Vagina (tissue), 2 donors: ENCODE measurements around the gene MAN1C1. TPM values are rescaled to one million over a fixed set of nuclear protein-coding genes. Genes with fewer than 3 reads are reported as not detected.

Experiments
- DNase-seq, 2 donors: peaks; one replicate each; pipeline ENCODE4 v3.0.0-alpha.2; 2017; ENCODE audit errors: extremely low spot score in 2 of 2
- H3K27ac ChIP-seq: fragments of 200-600 bp; sonication (generic); one replicate; pipeline ENCODE4 v1.5.1; 2019
- H3K27me3 ChIP-seq: fragments of 200-600 bp; sonication (generic); one replicate; pipeline ENCODE4 v1.5.1; 2019
- H3K36me3 ChIP-seq, 2 donors: fragments of 200-600 bp; sonication (generic); one replicate each; pipeline ENCODE4 v1.5.1; 2017 to 2019
- H3K4me1 ChIP-seq: fragments of 200-600 bp; sonication (generic); one replicate; pipeline ENCODE4 v1.5.1; 2019
- H3K4me3 ChIP-seq, 2 donors: fragments of 200-600 bp; sonication (generic); 1 replicate in 1 of 2; 2 replicates in 1 of 2; pipeline ENCODE4 v1.5.1; 2016 to 2019
- H3K9me3 ChIP-seq: fragments of 200-600 bp; sonication (generic); one replicate; pipeline ENCODE4 v1.5.1; 2019
- POLR2A ChIP-seq, 2 donors: fragments of 450-650 bp; IDR thresholded peaks; one replicate each; pipeline ENCODE4 v1.6.1; 2017; ENCODE audit warnings: antibody characterized with exemption in 2 of 2, mild to moderate bottlenecking in 2 of 2, moderate library complexity in 2 of 2
- POLR2AphosphoS5 ChIP-seq, 2 donors: sonication (generic); formaldehyde crosslinking; IDR thresholded peaks; one replicate each; pipeline ENCODE4 v1.9.0; 2017; ENCODE audit warnings: antibody characterized with exemption in 2 of 2, mild to moderate bottlenecking in 2 of 2, low read depth in 1 of 2; ENCODE audit not compliant: insufficient read depth in 1 of 2
- intact Hi-C: fragments of 100-400 bp; cut with DNase I; formaldehyde crosslinking; loops from one replicate; pipeline ENCODE4 v1.15.1; 2023
- total RNA-seq: library from RNA; depleted of rRNA; stranded (reverse); fragments of >200 nt; gene quantifications from one replicate; pipeline ENCODE4 v1.2.3, GENCODE V29; 2016
- TF ChIP-seq, protein P1 (sequence below), 3 experiments: fragments of 450-650 bp in 2 of 3; fragments of 200-600 bp in 1 of 3; sonication (generic) in 1 of 3; IDR thresholded peaks; one replicate each; pipeline ENCODE4 v1.5.1; 2017 to 2019; ENCODE audit warnings: antibody characterized with exemption in 3 of 3, mild to moderate bottlenecking in 2 of 3, moderate library complexity in 2 of 3

MAN1C1 gene
- total RNA-seq, 1 donor from 2014 or later, result 31.4 TPM

DNA sequence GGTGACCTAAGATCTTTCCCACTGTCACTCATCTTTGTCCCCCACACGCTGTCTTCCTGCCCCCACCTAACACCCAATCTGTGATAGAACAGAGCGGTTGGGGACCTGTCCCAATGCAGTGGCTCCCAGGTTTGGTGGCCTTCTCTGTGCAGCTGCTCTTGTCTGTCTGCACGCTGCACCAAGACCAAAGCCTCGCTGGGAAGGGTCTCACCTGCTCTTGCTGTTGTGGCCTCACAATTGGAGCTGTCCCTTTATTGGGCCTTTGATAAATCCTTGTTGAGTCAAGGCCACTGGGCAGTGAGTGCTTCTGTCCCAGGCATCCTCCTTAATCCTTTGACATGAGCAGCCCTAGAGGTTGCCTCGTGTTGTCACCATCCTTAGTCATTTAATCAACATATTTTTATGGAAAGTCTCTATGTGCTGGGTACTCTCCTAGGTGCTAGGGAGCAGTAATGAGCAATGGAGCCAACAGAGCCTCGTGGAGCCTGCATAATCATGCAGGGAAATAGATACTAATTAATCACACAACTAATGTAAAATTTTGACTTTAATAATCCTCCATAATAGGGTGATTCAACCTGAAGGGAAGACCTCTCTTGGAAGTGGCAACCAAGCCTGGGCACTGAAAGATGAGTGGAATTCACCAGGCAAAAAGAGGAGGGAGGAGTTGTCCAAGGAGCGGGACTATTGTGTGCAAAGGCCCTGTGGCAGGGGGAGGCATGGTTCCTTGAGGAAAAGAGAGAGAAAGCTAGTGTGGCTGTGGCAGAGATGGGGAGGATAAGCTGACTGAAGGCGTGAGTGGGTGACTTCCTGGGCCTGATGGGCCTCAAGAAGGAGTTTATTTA, 57.6 kb downstream of the MAN1C1 start:
- no peak for DNase-seq
- H3K4me3 ChIP-seq, result no peak overlapping the region

DNA sequence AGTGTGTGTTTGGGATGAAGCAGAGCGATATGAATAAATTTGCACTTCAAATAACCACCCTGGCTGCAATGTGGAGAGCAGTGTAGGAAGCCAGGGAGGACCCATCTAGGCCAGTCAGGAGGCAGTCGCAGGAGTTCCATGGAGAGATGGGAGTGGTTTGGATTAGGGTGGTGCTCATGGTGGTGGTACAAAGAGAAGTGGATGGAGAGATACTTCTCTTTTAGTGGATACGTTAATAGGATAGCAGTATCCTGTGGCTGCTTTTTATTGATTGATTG, 58.2 kb downstream of the MAN1C1 start:
- Histone ChIP-seq H3K4me3 (no peak overlapping the region), H3K27me3 (no peaks in the 10 kb centered on the region), H3K27ac (no peak overlapping the region), H3K9me3 (no peaks in the 10 kb centered on the region), H3K4me1 (peaks cover 23% of the 10 kb centered on the region), H3K36me3 (no peaks in the 10 kb centered on the region)
- no peak for TF ChIP-seq POLR2A (IDR thresholded peaks at IDR 0.05)
- TF ChIP-seq, protein P1, sequence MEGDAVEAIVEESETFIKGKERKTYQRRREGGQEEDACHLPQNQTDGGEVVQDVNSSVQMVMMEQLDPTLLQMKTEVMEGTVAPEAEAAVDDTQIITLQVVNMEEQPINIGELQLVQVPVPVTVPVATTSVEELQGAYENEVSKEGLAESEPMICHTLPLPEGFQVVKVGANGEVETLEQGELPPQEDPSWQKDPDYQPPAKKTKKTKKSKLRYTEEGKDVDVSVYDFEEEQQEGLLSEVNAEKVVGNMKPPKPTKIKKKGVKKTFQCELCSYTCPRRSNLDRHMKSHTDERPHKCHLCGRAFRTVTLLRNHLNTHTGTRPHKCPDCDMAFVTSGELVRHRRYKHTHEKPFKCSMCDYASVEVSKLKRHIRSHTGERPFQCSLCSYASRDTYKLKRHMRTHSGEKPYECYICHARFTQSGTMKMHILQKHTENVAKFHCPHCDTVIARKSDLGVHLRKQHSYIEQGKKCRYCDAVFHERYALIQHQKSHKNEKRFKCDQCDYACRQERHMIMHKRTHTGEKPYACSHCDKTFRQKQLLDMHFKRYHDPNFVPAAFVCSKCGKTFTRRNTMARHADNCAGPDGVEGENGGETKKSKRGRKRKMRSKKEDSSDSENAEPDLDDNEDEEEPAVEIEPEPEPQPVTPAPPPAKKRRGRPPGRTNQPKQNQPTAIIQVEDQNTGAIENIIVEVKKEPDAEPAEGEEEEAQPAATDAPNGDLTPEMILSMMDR (IDR thresholded peaks at IDR 0.05), result no peak
- no peak for TF ChIP-seq POLR2AphosphoS5 (IDR thresholded peaks at IDR 0.05; ENCODE audit: insufficient read depth in 1 of 2, low read depth in 1 of 2)
- DNase-seq, result no peak
- intact Hi-C loops, result no loop called here

More for the DNA sequence above, 57.6 kb downstream of the MAN1C1 start:
- no peaks in the 10 kb centered on the region for H3K9me3 ChIP-seq
- peaks cover 25% of the 10 kb centered on the region for H3K4me1 ChIP-seq
- no peak overlapping the region for H3K27ac ChIP-seq
- no peaks in the 10 kb centered on the region for H3K27me3 ChIP-seq
- TF ChIP-seq, protein P1 (IDR thresholded peaks at IDR 0.05), result no peak
- TF ChIP-seq POLR2A (IDR thresholded peaks at IDR 0.05) (no peak), POLR2AphosphoS5 (IDR thresholded peaks at IDR 0.05; ENCODE audit: insufficient read depth in 1 of 2, low read depth in 1 of 2) (no peak)
- intact Hi-C loops, result no loop called here
- no peaks in the 10 kb centered on the region for H3K36me3 ChIP-seq

DNA sequence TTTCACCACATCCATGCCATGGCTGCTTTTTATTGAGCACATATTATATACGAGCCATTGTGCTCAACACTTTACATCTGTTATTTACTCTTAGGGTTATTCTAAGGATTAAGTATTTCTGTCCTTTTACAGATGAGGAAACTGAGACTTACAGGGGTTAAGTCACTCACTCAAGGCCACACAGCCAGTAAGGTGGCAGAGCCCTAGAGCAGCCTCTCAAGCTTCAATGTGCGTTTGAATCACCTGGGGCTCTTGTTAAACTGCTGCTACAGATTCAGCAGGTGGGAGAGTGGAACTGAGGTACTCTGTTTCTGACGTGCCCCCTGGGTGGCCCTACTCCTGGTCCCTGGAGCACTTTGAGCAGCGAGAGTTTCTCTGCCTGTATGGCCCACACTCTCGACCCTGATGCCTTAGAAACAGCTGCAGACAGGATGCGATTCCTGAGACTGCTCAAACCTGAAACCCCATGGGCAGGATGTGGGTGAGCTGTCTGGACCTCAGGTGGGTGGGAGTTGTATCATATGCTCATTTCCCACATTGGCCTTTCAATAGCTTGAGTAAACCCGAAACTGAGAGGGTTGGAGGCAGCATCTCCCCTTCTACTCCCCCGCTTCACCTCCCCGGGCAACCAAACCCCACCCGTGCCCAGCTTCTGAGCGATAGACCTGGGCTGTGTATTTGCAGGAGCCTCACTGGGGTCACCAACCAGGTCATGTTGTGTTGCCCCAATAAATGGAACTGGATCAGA, 59.3 kb downstream of the MAN1C1 start:
- Histone ChIP-seq H3K36me3 (no peaks in the 10 kb centered on the region), H3K4me1 (peaks cover 23% of the 10 kb centered on the region), H3K27me3 (no peaks in the 10 kb centered on the region), H3K9me3 (no peaks in the 10 kb centered on the region), H3K27ac (no peak overlapping the region), H3K4me3 (no peak overlapping the region)
- TF ChIP-seq, protein P1 (IDR thresholded peaks at IDR 0.05), result no peak
- TF ChIP-seq POLR2A (IDR thresholded peaks at IDR 0.05) (no peak), POLR2AphosphoS5 (IDR thresholded peaks at IDR 0.05; ENCODE audit: insufficient read depth in 1 of 2, low read depth in 1 of 2) (no peak)
- intact Hi-C loops, result no loop called here
- DNase-seq, result no peak

DNA sequence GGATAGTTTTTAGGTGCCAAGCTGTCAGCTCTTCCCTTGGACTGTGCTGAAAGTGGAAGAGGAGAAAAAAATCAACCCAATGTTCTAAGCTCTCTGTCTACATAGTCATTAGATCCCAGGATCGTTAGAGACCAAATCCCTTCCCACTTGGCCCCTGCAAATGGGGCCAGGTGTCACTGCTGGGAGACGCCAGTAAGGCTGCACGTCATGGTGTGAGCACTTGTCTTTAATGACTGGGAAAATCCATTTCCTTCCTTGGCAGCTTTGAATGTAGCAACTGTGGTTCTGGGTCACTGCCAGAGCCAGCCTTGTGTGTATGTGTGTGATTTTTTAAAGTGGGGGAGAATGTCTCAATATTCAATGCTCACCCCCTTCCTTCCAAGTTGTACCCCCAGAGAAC, 59.9 kb downstream of the MAN1C1 start:
- Histone ChIP-seq H3K27me3 (no peaks in the 10 kb centered on the region), H3K4me1 (peaks cover 23% of the 10 kb centered on the region), H3K27ac (no peak overlapping the region), H3K36me3 (no peaks in the 10 kb centered on the region), H3K9me3 (no peaks in the 10 kb centered on the region), H3K4me3 (no peak overlapping the region)
- TF ChIP-seq POLR2A (IDR thresholded peaks at IDR 0.05), result no peak
- no peak for TF ChIP-seq POLR2AphosphoS5 (IDR thresholded peaks at IDR 0.05; ENCODE audit: insufficient read depth in 1 of 2, low read depth in 1 of 2)
- TF ChIP-seq, protein P1 (IDR thresholded peaks at IDR 0.05), result no peak
- no peak for DNase-seq
- intact Hi-C loops, result no loop called here
